ENCODE measurements around the gene ASAP2. TPM values are rescaled to one million over a fixed set of nuclear protein-coding genes. Genes with fewer than 3 reads are reported as not detected.

Gene ASAP2
- polyA plus RNA-seq, 1 donor (not counting 4 experiments of a cell fraction or from before 2014, with no cell fraction given) = 54.2 TPM

DNA sequence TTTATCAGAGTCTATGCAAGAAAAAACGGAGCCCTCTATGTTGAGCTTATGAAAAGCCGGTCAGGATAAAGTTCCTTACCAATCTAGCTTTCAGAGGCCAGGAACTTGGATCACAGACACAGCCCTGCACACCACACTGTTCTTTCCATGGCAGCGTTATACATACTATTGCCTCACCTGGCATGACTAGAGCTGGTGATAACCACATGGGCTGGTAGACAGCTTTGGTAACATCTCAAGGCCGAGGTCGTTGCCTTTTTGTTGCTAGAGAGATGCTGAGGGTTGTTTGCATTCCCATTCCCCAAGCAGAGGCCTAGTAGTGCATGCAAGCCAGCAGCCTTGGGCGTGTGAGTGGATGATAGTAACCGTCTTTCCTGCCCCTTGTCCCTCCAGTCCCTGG is 138.7 kb downstream of the ASAP2 start:
- H3K9me1 ChIP-seq (ENCODE audit: control insufficient read depth, extremely low read depth, insufficient read depth, low read length) = no peaks in the 10 kb centered on the region
- no peaks in the 10 kb centered on the region for H4K20me1 ChIP-seq (ENCODE audit: control insufficient read depth, extremely low read depth, insufficient read depth, low read length)
- H3K9ac ChIP-seq (ENCODE audit: control insufficient read depth, extremely low read depth, insufficient read depth, low read length) = no peak overlapping the region
- no peak for DNase-seq (ENCODE audit: low read depth, low spot score)
- no peaks in the 10 kb centered on the region for H3K4me1 ChIP-seq (ENCODE audit: control insufficient read depth, extremely low read depth, insufficient read depth, low read length)
- no peak for FAIRE-seq
- dilution Hi-C loops (cut with MboI; ENCODE audit: extremely low pct_ligation_motif_present, low sequenced_read_pairs) = no loop called here
- TF ChIP-seq, protein P1, sequence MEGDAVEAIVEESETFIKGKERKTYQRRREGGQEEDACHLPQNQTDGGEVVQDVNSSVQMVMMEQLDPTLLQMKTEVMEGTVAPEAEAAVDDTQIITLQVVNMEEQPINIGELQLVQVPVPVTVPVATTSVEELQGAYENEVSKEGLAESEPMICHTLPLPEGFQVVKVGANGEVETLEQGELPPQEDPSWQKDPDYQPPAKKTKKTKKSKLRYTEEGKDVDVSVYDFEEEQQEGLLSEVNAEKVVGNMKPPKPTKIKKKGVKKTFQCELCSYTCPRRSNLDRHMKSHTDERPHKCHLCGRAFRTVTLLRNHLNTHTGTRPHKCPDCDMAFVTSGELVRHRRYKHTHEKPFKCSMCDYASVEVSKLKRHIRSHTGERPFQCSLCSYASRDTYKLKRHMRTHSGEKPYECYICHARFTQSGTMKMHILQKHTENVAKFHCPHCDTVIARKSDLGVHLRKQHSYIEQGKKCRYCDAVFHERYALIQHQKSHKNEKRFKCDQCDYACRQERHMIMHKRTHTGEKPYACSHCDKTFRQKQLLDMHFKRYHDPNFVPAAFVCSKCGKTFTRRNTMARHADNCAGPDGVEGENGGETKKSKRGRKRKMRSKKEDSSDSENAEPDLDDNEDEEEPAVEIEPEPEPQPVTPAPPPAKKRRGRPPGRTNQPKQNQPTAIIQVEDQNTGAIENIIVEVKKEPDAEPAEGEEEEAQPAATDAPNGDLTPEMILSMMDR (optimal IDR thresholded peaks at IDR 0.05 in 1 of 3, IDR thresholded peaks at IDR 0.05 in 1 of 3, conservative IDR thresholded peaks at IDR 0.05 in 1 of 3; ENCODE audit: extremely low read depth in 1 of 3, insufficient read depth in 2 of 3, low read length in 3 of 3) = no peak
- no peak for TF ChIP-seq EZH2 (IDR thresholded peaks at IDR 0.05; ENCODE audit: low read length)
- H2AFZ ChIP-seq (ENCODE audit: control insufficient read depth, low read length) = no peak overlapping the region
- no peak overlapping the region for H3K27ac ChIP-seq (ENCODE audit: control insufficient read depth, insufficient read depth, low read length)
- peaks cover 51 to 53% of the 10 kb centered on the region in 2 experiments for H3K36me3 ChIP-seq (ENCODE audit: control insufficient read depth in 2 of 2, extremely low read depth in 1 of 2, insufficient read depth in 2 of 2, low read length in 2 of 2)
- H3K27me3 ChIP-seq (ENCODE audit: control insufficient read depth, extremely low read depth, insufficient read depth, low read length) = no peaks in the 10 kb centered on the region
- H3K79me2 ChIP-seq (ENCODE audit: control insufficient read depth, insufficient read depth, low read length) = peaks cover 3% of the 10 kb centered on the region
- H3K4me3 ChIP-seq (ENCODE audit: control insufficient read depth in 2 of 3, extremely low read depth in 1 of 3, insufficient read depth in 2 of 3, low read depth in 1 of 3, low read length in 3 of 3) = no peak overlapping the region
- no peak overlapping the region for H3K4me2 ChIP-seq (ENCODE audit: control insufficient read depth, extremely low read depth, insufficient read depth, low read depth, low read length)
- no peaks in the 10 kb centered on the region for H3K9me3 ChIP-seq (ENCODE audit: control insufficient read depth, low read depth, low read length)

DNA sequence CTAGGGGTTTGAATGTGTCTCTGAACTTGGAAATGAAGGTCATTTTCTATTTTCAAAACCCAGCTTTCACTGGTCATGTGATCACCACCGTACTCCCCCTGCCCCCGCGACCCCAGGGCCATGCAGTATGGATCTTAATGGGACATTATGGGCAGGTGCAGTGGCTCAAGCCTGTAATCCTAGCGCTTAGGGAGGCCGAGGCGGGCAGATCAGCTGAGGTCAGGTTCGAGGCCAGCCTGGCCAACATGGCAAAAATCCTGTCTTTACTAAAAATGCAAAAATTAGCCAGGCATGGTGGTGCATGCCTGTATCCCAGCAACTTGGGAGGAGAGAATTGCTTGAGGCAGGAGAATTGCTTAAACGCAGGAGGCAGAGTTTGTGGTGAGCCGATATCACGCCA is 139.4 kb downstream of the ASAP2 start:
- H2AFZ ChIP-seq (ENCODE audit: control insufficient read depth, low read length) = no peak overlapping the region
- H3K79me2 ChIP-seq (ENCODE audit: control insufficient read depth, insufficient read depth, low read length) = peaks cover 3% of the 10 kb centered on the region
- FAIRE-seq (no peak), DNase-seq (ENCODE audit: low read depth, low spot score) (no peak)
- H3K27ac ChIP-seq (ENCODE audit: control insufficient read depth, insufficient read depth, low read length) = no peak overlapping the region
- H3K27me3 ChIP-seq (ENCODE audit: control insufficient read depth, extremely low read depth, insufficient read depth, low read length) = no peaks in the 10 kb centered on the region
- no peak for TF ChIP-seq EZH2 (IDR thresholded peaks at IDR 0.05; ENCODE audit: low read length)
- TF ChIP-seq, protein P1 (optimal IDR thresholded peaks at IDR 0.05 in 1 of 3, IDR thresholded peaks at IDR 0.05 in 1 of 3, conservative IDR thresholded peaks at IDR 0.05 in 1 of 3; ENCODE audit: extremely low read depth in 1 of 3, insufficient read depth in 2 of 3, low read length in 3 of 3) = no peak
- no peaks in the 10 kb centered on the region for H3K9me3 ChIP-seq (ENCODE audit: control insufficient read depth, low read depth, low read length)
- no peak overlapping the region for H3K9ac ChIP-seq (ENCODE audit: control insufficient read depth, extremely low read depth, insufficient read depth, low read length)
- no peaks in the 10 kb centered on the region for H3K9me1 ChIP-seq (ENCODE audit: control insufficient read depth, extremely low read depth, insufficient read depth, low read length)
- H4K20me1 ChIP-seq (ENCODE audit: control insufficient read depth, extremely low read depth, insufficient read depth, low read length) = no peaks in the 10 kb centered on the region
- no peaks in the 10 kb centered on the region for H3K4me1 ChIP-seq (ENCODE audit: control insufficient read depth, extremely low read depth, insufficient read depth, low read length)
- dilution Hi-C loops (cut with MboI; ENCODE audit: extremely low pct_ligation_motif_present, low sequenced_read_pairs) = no loop called here
- no peak overlapping the region for H3K4me2 ChIP-seq (ENCODE audit: control insufficient read depth, extremely low read depth, insufficient read depth, low read depth, low read length)
- no peak overlapping the region for H3K4me3 ChIP-seq (ENCODE audit: control insufficient read depth in 2 of 3, extremely low read depth in 1 of 3, insufficient read depth in 2 of 3, low read depth in 1 of 3, low read length in 3 of 3)
- H3K36me3 ChIP-seq (ENCODE audit: control insufficient read depth in 2 of 2, extremely low read depth in 1 of 2, insufficient read depth in 2 of 2, low read length in 2 of 2) = peaks cover 51 to 52% of the 10 kb centered on the region in 2 experiments
